Activated naive CD8-positive, alpha-beta T cell treated with anti-CD3 and anti-CD28 coated beads, Interleukin-2, amount 50 U/mL, for 24 hours (primary cell): Measurements from ENCODE around the gene ETV6.

Experiments
- ATAC-seq: fragments of 150-1000 bp; cut with Tn5 transposase; one replicate; pipeline ENCODE4 v1.10.0; 2021
- DNase-seq: peaks from one replicate; pipeline ENCODE4 v3.0.0; 2021
- H3K27ac Mint-ChIP-seq: one replicate; pipeline ENCODE4 v1.8.0; 2021; ENCODE audit warnings: mild to moderate bottlenecking, mixed read lengths
- H3K27me3 Mint-ChIP-seq: one replicate; pipeline ENCODE4 v1.8.0; 2021; ENCODE audit warnings: mixed read lengths
- H3K36me3 Mint-ChIP-seq: one replicate; pipeline ENCODE4 v1.8.0; 2021; ENCODE audit warnings: low read depth, mixed read lengths
- H3K4me1 Mint-ChIP-seq: one replicate; pipeline ENCODE4 v1.8.0; 2021; ENCODE audit warnings: mixed read lengths
- H3K4me3 Mint-ChIP-seq: one replicate; pipeline ENCODE4 v1.8.0; 2021; ENCODE audit warnings: mild to moderate bottlenecking, moderate library complexity, mixed read lengths
- H3K9me3 Mint-ChIP-seq: one replicate; pipeline ENCODE4 v1.8.0; 2021; ENCODE audit warnings: mixed read lengths

The ETV6 gene

DNA sequence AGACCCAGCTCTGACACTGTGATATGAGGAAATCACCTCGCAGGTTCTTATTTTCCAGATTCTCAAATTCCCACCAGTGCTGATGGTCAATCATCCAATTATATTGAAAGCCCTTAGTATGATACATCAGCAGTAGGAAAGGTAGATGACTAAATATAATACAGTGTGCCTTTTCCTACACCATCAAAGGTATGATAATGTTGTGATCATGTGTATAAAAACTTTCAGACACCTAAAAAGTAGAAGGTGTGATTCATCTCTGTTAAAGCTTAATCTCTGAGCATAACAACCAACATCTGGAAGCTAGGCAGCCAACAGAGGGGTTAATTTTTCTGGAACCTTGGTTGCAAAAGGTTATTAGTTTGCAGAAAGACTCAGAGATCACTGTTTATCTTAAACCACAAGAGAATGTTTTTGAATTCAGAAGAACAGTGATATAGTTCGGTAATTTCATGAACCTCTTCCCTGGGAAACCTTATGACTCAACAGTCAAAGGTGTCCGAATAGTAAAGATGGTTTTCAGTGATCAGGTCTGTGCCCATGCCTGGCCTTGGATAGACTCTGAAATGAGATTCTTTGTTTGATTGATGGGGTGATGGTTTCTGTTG lies 122.5 kb downstream of the ETV6 start:
- Mint-ChIP-seq H3K27me3 (no peaks in the 10 kb centered on the region), H3K36me3 (peaks cover 14% of the 10 kb centered on the region), H3K4me3 (no peak overlapping the region), H3K4me1 (peaks cover 71% of the 10 kb centered on the region), H3K9me3 (no peaks in the 10 kb centered on the region), H3K27ac (peak overlapping the region; percentile 75)
- DNase-seq (no peak), ATAC-seq (peak; percentile 87)

DNA sequence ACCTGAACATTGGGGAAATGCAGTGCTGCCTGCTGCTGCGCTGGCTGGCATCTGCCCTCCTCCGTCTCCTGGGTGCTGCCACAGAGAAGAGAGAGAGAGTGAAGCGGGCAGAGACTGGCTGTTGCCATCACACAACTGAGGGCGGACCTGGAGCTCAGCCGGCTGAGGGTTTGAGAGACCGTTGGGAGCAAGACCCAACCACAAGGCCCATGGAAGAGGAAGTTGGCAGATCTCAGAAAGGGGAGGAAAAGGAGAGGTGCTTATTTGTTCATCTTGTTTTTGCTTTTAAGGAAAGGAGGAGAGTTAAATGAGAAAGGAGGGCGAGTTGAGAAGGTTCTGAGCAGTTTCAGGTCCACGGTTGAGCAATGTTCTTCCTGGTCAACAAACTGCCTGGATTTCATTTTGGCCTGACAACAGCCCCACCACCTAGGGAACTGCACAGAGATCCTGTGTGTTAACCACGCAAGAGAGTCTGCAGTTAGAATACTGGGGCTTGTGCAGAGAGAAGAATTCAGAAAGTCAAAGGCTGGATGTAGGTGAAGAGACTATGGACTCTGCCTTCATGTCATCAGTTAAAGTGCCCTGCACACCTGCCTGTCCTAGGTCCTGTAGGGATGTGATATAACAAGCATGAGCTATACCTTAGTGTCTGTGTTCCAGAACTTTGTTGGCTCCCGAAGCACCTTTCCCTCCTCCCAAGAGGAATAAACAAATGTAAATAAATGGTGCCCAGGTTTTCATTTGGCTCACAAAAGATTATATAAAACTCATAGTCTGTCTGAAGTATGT lies 124.6 kb downstream of the ETV6 start:
- peaks cover 18% of the 10 kb centered on the region for H3K36me3 Mint-ChIP-seq
- H3K27ac Mint-ChIP-seq: no peak overlapping the region
- ATAC-seq (no peak), DNase-seq (no peak)
- H3K4me3 Mint-ChIP-seq: no peak overlapping the region
- no peaks in the 10 kb centered on the region for H3K9me3 Mint-ChIP-seq
- no peaks in the 10 kb centered on the region for H3K27me3 Mint-ChIP-seq
- H3K4me1 Mint-ChIP-seq: peaks cover 64% of the 10 kb centered on the region

DNA sequence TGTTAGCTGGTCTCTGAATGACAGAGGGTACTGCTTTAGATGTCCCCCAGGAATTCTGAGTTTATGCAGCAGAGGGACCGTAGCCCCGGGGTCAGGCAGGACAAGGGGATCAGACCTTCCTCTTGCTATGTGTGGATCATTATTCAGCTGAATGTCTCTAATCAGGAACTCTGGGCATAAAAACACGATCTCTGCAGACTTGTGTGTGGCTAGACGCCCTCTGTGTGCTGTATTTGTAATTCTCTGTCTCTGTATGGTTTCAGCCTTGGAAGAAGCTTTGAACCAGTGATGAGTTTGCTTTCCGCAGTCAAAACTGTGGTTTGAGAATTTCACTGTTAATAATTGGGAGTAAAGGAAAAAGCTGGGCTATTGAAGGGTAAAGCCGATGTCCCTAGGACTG lies 125.3 kb downstream of the ETV6 start:
- no peak for ATAC-seq
- no peaks in the 10 kb centered on the region for H3K27me3 Mint-ChIP-seq
- H3K36me3 Mint-ChIP-seq: peaks cover 15% of the 10 kb centered on the region
- H3K4me3 Mint-ChIP-seq: no peak overlapping the region
- no peaks in the 10 kb centered on the region for H3K9me3 Mint-ChIP-seq
- no peak for DNase-seq
- no peak overlapping the region for H3K27ac Mint-ChIP-seq
- H3K4me1 Mint-ChIP-seq: peaks cover 64% of the 10 kb centered on the region

DNA sequence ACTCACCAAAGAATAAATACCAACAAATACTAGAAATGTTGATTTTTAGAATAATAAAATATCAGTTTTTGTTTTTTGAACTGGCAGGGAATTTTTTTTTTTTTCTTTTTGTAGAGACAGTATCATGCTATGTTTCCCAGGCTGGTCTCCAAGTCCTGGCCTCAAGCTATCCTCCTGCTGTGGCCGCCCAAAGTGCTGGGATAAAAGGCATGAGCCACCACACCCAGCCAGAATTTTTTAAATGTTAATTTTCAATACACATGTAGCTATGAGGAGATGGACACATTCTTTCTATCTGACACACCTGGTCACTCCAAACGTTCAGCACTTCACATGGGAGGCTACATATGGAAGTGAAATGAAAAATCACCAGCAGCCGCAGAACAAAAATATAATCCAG lies 126.8 kb downstream of the ETV6 start:
- ATAC-seq: no peak
- no peaks in the 10 kb centered on the region for H3K9me3 Mint-ChIP-seq
- no peak overlapping the region for H3K4me3 Mint-ChIP-seq
- H3K27me3 Mint-ChIP-seq: no peaks in the 10 kb centered on the region
- H3K27ac Mint-ChIP-seq: no peak overlapping the region
- DNase-seq: no peak
- H3K36me3 Mint-ChIP-seq: peaks cover 15% of the 10 kb centered on the region
- H3K4me1 Mint-ChIP-seq: peaks cover 66% of the 10 kb centered on the region

DNA sequence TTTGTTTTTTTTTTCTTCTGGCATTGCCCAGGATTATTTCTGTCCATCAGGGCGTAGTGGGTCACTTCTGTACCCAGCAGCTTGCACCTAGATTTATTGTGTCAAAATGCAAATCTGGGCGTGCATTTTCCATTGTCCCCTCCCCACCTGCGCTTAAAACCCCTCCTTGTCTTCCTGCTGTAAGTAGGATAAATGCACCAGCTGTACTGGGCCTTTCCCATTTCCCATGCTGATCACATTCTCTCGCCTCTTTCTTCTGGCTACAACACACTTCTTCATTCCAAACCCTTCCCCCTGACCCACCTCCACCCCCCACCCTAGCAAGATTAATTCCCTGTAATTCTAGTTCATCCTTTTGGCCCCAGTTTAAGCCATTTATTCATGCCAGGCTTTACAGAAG lies 128.0 kb downstream of the ETV6 start:
- no peaks in the 10 kb centered on the region for H3K27me3 Mint-ChIP-seq
- no peak overlapping the region for H3K27ac Mint-ChIP-seq
- H3K4me3 Mint-ChIP-seq: no peak overlapping the region
- H3K4me1 Mint-ChIP-seq: peaks cover 55% of the 10 kb centered on the region
- DNase-seq (no peak), ATAC-seq (no peak)
- H3K9me3 Mint-ChIP-seq: no peaks in the 10 kb centered on the region
- H3K36me3 Mint-ChIP-seq: peaks cover 12% of the 10 kb centered on the region

DNA sequence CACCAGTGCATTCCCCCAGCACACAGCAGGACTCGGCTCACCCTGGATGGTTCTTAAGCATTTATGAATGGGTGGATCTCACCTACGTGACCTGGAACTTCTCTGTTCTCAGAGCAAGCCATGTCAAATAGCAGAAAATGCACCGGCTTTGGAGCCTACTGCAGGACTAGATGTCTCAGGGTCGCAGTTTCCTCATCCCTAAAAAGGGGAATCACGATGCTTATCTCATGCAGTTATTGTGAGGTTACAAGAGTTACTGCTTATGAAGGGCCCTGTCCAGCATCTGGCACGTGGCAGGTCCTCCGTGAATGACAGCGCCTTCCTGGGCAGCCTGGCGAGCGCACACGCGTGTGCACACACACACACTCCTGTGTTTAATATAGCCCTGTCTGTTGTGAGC lies 128.5 kb downstream of the ETV6 start:
- H3K27ac Mint-ChIP-seq: peak overlapping the region; percentile 36
- ATAC-seq (no peak), DNase-seq (no peak)
- peaks cover 10% of the 10 kb centered on the region for H3K36me3 Mint-ChIP-seq
- H3K4me1 Mint-ChIP-seq: peaks cover 55% of the 10 kb centered on the region
- H3K27me3 Mint-ChIP-seq: no peaks in the 10 kb centered on the region
- H3K9me3 Mint-ChIP-seq: no peaks in the 10 kb centered on the region
- H3K4me3 Mint-ChIP-seq: no peak overlapping the region

DNA sequence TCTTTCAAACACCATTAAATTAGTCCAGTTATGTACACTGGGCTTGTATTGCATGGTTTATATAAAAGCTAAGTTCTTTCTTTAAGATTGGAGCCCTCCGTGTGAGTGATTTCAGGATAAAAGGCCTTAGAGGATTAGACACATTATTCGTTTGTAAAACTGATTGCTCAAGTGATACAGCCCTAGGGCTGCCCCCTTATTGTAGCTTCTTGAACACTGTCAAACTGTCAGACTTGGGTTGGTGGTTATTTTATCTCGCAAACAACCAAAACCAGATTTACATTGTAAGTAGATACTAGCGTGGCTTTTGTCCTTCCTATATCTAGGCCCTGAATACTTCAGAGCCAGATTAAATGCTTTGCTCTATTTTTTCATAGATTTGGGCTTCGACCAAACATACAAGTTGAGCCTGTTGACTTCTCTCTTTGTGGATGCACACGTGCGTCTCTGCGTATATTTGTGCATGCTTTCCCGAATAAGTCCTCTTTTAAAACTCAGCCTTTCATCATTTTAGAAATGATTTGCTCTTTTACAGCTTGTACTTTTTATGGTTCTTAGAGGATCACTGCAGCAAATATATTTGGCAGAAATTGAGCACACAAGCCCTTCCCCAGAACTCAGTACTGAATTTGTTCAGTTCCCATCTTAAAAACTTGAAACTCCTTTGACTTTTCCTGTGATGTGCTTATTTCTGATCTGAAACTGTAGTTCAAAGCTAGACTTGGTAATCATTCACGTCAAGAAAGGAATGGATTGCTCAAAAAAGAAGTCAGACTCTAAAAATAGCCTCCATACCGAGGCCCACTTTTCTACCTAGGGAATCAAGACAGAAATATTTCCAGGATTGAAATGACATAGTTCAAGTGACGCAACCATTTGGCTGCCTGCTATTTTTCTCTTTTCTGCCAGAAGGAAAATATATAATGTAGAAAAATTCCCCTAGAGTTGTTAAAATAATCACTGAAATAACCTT lies 129.5 kb downstream of the ETV6 start:
- Mint-ChIP-seq H3K9me3 (no peaks in the 10 kb centered on the region), H3K4me1 (peaks cover 57% of the 10 kb centered on the region), H3K36me3 (peaks cover 14% of the 10 kb centered on the region), H3K4me3 (no peak overlapping the region), H3K27ac (peak overlapping the region; percentile 44), H3K27me3 (no peaks in the 10 kb centered on the region)
- ATAC-seq: no peak
- no peak for DNase-seq

DNA sequence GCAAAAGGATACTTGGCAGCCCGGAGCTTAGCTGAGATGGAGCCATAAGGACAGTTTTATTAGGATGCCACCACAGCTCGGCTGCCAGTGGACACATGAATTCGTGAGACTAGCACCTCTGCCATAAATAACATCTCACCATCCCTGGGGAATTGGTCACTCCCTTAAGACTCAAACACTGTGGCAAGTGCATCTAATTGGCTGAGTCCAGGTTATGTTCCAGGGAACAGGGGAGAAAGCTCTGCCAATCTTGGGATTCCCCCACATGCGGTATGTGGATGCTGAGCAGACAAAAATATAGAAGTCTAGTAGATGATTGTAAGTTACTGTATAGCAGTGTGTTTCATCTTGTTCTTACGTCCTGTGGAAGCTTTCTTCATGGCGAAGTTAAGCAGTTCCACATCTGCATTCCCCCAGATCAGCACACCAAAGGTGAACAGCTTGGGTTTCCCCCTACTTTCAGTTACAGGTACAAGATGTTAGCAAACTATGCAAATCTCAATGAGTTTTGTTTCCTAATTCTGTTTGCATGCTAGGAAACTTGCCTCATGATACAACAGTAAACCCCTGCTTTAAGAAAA lies 131.1 kb downstream of the ETV6 start:
- H3K4me3 Mint-ChIP-seq: no peak overlapping the region
- H3K4me1 Mint-ChIP-seq: peaks cover 47% of the 10 kb centered on the region
- ATAC-seq (no peak), DNase-seq (no peak)
- H3K27ac Mint-ChIP-seq: no peak overlapping the region
- H3K27me3 Mint-ChIP-seq: no peaks in the 10 kb centered on the region
- H3K36me3 Mint-ChIP-seq: peaks cover 17% of the 10 kb centered on the region
- H3K9me3 Mint-ChIP-seq: no peaks in the 10 kb centered on the region

DNA sequence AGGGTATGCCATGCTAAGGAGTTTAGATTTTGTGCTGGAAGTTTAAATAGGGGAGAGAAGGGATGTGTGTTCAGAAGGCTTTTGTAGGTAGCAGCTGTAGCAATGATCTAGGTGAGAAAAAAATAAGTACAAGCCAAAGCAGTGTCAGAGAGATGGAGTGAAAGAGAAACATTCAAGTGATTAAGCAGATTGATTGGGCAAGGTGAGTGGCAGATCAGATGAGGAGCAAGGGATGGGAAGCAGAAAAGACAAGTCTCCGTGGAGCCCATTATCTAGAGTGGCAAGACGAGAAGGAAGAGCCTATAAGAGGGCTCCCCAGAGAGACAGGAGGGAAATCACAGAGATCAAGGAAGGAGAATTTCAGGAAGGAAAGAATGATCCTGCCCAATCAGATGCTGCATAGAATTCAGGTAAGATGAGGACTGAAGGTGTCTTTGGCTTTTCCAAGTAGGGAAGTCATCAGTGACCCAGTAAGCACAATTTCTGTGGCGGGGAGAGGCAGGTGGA lies 133.5 kb downstream of the ETV6 start:
- no peak overlapping the region for H3K4me3 Mint-ChIP-seq
- ATAC-seq (no peak), DNase-seq (no peak)
- H3K27ac Mint-ChIP-seq: peak overlapping the region; percentile 23
- no peaks in the 10 kb centered on the region for H3K9me3 Mint-ChIP-seq
- H3K4me1 Mint-ChIP-seq: peaks cover 49% of the 10 kb centered on the region
- peaks cover 9% of the 10 kb centered on the region for H3K36me3 Mint-ChIP-seq
- H3K27me3 Mint-ChIP-seq: no peaks in the 10 kb centered on the region

DNA sequence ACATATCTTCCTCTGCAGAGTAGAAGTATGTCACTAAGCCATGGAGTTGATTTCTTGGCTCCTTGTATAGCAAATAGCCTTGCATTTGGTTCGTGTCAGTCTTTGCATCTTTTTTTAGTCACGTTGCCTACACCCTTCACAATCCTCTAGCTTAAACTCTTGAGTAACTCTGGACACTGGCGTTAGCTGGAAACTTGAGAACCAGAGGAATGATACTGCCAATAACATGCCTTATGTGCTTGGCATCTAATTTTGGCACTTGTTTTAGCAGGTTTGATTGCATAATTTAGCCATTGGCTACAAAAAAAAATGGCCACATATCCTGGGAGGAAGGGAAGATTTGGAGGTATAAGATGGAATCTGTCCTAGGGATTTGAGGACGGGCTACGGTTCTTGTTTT lies 136.2 kb downstream of the ETV6 start:
- no peak for ATAC-seq
- no peak for DNase-seq
- Mint-ChIP-seq H3K27me3 (no peaks in the 10 kb centered on the region), H3K9me3 (no peaks in the 10 kb centered on the region), H3K4me3 (no peak overlapping the region), H3K4me1 (peaks cover 33% of the 10 kb centered on the region), H3K36me3 (peaks cover 11% of the 10 kb centered on the region), H3K27ac (no peak overlapping the region)

DNA sequence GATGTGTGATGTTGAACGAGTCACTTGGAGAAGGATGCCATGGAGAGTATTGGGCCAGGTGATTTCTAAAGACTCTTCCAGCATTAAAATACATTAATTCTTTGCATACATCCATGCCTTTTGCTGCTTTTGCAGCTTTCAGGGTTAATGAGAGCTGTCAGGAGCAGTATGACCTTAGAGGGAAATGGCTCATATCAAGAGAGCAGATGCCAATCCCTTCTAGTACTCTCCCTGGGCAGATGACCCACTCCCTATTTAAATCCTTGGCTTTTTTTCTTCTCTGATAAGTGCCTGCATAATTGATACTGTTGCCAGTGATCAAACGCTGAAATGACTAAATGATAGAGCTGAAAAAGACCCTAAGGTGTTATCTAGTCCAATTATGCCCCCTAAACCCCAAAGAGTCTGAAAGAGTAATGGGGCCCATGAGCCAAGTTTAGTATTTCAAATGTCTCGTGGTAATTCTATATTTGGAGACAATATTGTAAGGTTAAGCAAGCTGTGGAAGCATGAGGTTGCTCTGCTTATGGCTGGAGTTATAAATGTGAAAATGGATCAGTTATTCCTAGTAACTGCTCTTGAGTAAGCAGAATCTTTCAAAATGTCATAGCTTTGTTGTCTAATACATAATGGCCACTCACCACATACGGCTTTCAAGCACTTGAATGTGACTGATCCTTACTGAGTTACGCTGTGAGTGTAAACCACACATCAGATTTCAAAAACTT lies 137.3 kb downstream of the ETV6 start:
- Mint-ChIP-seq H3K27ac (no peak overlapping the region), H3K36me3 (peaks cover 16% of the 10 kb centered on the region), H3K27me3 (no peaks in the 10 kb centered on the region), H3K9me3 (no peaks in the 10 kb centered on the region), H3K4me1 (peaks cover 26% of the 10 kb centered on the region), H3K4me3 (no peak overlapping the region)
- ATAC-seq (no peak), DNase-seq (no peak)

DNA sequence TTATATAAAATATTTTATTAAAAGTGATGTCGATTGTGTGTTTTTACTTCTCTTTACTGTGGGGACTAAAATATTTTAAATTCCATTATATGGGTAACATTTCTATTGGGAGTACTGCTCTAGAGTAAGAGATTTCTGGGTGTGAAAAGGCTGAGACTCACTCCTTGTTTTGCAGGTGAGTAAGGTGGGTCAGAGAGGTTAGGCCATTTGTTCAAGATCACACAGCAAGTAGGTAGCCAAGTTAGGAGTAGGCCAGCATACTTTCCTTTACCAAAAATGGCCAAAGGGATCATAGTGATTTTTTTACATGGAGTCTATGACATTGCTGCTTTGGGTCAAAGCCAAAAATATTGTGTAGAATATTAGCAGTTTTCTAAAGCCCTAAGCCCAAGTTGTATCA lies 138.0 kb downstream of the ETV6 start:
- Mint-ChIP-seq H3K36me3 (peaks cover 20% of the 10 kb centered on the region), H3K4me1 (peaks cover 26% of the 10 kb centered on the region), H3K27me3 (no peaks in the 10 kb centered on the region), H3K4me3 (no peak overlapping the region), H3K9me3 (no peaks in the 10 kb centered on the region), H3K27ac (no peak overlapping the region)
- ATAC-seq (no peak), DNase-seq (no peak)

DNA sequence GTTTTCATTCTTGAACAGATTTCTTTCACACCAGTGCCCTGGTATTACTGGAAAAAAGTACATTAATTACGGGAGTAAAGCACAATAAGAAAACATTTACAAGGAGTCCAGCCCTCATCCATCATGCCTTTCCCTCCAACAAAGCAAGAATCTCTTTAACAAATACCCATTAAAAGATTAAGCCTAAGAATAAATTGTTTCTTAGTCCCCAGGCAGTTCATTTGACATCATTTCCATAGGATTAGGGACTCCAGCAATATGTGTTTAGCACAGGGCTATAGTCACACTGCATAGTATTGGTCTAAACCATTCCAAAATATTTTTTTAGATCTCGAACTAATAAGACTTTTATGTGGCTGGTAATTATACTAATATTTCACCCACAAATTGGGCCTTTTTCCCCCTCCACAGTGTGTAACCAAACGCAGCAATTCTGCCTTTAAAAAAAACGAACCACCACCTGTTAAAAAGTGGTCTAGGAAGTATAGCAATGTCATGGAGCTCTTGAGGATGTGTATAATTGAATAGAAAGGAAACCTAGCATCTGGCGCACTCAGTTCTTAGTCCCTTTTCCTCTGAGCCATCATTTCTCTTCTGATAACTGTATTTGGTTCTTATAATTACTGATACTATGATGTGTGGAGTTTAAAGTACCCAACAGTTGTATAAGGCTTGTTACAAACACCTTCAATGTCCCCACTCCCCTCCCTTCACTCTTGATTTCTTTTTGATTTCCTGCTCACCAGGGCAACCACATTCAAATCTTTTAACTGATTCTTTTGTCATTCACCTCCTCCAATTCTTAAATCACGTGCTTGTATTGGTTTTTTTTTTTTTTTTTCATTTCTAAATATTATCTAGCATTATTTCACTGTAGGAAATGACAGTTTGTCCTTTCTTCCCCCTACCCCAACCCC lies 138.7 kb downstream of the ETV6 start:
- Mint-ChIP-seq H3K36me3 (peaks cover 20% of the 10 kb centered on the region), H3K27ac (no peak overlapping the region), H3K27me3 (no peaks in the 10 kb centered on the region), H3K4me1 (peaks cover 21% of the 10 kb centered on the region), H3K9me3 (no peaks in the 10 kb centered on the region), H3K4me3 (no peak overlapping the region)
- ATAC-seq: no peak
- DNase-seq: no peak
